HK-2 (cell line): ENCODE measurements around the gene TFIP11.

Experiments
- DNase-seq: peaks from one replicate; pipeline ENCODE4 v3.0.0-alpha.2; 2018; ENCODE audit not compliant: unreplicated experiment

Gene TFIP11

DNA sequence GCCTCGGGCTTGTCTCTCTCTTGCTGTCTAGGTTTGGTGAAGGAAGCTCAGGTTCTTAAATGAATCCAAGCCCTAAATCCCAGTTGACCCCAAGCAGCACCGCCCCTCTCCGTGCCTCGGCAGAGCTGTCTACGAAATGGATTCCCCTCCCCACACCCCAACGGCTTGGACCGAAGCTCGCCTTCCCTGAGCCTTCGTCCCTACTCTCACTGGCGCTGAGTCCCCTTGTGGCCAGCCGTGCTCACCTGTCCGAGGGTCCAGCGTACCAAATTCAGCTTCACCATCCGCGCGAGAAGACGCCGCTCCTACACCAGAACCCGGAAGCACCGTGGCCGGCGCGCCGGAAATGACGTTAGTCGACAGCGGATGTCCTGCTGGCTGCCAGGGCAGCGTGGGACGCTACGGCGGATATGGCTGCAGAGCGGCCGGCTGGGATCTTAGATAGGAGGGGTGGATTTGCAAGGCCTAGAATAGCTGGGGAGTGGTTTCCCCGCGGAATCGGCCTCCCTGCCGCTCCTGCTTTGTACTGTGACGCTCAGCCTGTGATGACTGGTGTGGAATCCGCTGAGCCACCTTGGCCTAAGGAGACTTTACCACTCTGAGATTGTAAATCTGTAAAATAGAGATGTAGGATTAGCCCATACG lies at the start of gene TFIP11:
Gene TFIP11 (minus strand): TSS at position 325 of the 645 bp plus-strand sequence. CDS start 2,201 bp downstream, outside the sequence.
- DNase-seq: peak; percentile 90

DNA sequence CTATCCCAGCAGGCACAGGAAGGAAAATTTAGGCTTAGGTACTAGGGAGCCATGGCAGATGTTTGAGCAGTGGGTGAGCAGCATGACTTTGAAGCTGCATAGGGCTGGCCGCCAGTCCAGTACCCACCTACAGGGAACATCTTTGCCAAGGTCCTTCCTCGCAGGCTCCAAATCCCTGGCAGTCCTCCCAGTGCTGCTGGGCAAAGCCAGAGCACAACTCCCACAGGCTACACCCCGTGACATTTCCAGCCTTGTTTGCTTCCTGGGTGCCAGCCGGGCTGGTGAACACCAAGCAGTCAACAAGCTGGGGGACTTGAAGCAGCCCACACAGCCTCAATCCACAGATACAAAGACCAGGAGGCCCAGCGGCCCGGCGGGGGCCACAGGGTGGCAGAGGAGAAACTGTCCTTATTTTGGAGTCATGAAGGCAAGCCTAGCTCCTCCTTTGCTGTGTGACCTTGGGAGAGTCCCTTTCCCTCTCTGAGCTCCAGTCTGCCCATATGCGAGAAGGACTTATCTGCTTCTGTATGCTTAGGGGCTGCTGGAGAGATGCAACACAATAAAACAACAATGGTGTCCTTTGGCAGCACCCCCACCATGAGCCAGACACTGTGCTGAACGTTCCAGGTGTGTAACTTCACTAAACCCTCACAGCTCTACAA lies 49.6 kb upstream of the TFIP11 start:
- DNase-seq: no peak

DNA sequence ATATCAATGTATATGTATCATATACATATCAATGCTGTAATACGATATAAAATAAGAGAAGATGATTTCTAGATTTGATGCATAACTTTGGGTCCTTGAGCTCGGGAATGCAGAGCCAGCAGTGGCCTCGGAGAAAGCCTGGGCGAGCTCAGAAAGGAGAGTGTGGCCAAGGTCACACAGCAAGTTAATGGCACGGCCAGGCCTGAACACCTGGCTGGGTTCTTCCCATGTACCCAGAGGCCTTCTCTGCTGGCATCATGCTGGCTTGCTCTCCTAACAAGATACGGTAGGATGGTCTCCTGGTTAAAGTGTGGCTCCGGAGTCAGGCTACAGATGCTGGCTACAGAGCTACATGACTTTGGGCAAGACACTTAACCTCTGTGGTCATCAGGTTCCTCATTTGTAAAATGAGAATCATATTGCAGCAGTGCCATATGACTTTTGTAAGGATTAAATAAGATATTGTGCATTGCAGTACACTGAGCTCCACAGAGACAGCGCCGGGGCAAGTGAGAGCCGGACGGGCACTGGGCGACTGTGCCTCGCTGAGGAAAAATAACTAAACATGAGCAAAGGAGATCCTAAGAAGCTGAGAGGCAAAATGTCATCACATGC lies 47.8 kb upstream of the TFIP11 start:
- DNase-seq: no peak

DNA sequence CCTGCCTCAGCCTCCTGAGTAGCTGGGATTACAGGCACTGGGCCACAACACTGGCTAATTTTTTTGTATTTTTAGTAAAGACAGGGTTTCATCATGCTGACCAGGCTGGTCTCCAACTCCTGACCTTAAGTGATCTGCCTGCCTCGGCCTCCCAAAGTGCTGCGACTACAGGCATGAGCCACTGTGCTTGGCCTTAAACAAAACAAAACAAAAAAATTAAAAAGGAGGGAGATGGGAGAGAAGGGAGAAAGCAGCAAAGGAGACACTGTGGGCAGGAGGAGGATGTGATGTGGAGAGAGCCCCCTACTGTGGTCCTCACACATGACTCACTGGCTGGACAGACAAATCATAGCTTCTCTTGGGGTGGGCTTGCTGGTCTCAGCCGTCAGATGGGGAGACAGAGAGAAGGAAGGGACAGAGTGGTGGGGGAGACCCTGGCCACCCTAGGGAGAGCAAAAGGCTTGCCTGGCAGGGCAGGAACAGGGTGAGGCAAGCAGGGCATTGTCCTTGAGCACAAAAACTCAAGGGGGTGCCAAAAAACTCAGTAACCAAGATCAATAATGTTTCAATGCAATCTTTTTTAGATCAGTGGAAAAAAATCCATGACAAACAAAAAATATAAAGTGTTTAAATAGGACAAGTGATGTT lies 46.1 kb upstream of the TFIP11 start:
- DNase-seq: no peak

DNA sequence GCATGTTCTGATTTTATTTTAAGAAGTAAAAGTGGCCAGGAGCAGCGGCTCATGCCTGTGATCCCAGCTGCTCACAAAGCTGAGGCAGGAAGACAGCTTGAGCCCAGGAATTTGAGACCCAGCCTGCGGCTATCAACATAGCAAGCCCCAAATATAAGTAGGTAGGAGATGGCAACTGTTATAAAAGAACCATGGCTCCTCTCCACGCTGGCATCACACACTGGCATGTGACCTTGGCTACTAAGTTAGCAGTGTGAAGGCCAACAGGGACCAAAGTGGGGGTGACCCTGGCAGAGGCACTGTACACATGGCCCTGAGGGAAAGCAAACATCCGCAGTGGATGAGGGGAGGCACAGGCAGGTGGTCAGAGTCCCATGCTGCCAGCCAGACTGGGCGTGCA lies 44.6 kb upstream of the TFIP11 start:
- DNase-seq: no peak

DNA sequence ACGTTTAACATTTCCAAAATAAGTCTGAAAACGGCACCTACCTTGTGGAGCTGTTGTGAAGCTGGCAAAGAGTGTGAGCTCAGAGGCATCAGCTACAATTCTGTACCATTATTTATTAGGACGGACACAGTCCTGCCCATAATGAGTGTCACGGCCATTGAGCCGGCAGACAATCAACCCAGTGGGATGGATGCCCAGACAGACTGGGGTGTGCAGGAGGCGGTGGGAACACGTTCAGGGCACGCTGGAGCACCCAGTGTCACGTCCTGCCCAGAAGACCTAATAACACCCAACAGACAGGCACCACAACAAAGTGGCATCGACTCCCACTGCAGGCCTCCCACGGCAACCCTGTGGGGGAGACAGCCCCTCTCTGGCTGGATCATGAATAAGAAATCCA lies 43.2 kb upstream of the TFIP11 start:
- DNase-seq: no peak

DNA sequence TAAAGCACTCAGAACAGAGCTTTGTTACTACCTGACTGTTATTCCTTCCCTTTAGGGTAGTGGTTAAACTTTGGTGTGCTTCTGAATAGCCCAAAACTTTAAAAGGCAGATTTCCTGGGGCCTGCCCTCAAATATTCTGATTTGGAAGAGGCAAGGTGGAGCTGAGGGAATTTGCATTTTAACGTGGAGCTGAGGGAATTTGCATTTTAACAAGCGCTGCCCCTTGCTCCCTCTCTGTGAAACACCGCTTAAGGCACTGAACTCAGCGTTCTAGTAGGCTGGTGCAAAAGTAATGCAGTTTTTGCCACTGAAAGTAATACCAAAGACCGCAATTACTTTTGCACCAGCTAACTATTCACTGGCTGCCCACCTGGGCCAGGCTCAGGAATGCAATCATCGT lies 42.7 kb upstream of the TFIP11 start:
- no peak for DNase-seq

DNA sequence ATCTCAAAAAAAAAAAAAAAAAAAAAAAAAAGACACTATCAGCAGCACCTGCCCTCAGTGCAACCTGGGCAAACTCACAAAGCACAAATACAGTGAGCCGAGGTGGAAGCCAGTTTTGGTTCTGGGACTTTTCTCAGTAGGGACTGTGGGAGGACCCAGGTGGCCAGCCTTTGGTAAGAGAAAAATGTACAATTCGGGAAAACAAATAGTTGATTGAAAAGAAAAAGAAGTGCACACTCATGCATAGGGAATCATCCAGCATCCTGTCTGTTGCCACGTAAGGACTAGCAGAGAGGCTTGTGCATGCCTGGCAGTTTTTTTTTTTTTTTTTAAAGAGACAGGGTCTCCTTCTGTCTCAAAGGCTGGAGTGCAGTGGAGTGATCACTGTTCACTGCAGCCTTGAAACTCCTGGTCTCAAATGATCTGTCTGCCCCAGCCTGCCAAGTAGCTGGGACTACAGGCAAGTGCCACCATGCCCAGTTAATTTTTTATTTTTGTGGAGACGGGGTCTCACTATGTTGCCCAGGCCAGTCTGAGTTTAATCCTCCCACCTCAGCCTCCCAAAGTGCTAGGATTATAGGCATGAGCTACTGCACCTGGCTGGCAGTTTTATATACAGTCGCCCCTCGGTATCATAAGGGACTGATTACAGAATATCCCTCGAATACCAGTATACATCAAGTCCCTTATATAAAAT lies 40.9 kb upstream of the TFIP11 start:
- peak; percentile 33 for DNase-seq

DNA sequence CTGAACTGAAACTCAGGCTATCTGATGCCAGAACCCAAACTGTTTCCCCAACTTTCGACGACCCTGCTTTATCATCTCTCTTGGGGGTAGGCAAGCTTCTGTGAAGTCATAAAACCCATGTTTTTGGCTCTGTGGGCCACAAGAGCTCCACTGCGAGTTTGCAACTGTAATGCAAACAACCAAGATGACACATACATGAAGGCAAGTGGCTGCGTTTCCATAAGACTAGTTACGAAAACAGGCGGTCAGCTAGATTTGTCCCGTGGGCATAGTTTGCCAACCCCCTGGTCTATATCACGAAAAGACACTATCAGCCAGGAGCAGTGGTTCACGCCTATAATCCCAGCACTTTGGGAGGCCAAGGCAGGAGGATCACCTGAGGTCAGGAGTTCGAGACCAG lies 40.2 kb upstream of the TFIP11 start:
- DNase-seq: no peak

DNA sequence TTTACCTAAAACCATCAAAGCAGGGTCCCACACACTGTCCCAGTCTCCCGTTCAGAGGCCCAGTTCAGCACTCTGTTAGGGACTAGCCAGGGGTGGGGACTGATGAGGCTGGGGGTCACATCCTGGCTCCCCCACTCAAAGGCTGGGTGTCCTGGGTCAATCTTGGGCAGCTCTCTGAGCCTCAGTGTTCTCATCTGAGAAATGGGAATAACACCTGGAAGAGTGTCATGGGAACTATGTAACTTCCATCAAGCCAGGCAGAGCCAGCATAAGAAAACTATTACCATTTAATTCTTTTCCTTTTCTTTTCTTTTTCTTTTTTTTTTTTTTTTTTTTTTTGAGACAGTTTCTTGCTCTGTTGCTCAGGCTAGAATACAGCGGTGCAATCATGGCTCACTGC lies 39.3 kb upstream of the TFIP11 start:
- DNase-seq: no peak

DNA sequence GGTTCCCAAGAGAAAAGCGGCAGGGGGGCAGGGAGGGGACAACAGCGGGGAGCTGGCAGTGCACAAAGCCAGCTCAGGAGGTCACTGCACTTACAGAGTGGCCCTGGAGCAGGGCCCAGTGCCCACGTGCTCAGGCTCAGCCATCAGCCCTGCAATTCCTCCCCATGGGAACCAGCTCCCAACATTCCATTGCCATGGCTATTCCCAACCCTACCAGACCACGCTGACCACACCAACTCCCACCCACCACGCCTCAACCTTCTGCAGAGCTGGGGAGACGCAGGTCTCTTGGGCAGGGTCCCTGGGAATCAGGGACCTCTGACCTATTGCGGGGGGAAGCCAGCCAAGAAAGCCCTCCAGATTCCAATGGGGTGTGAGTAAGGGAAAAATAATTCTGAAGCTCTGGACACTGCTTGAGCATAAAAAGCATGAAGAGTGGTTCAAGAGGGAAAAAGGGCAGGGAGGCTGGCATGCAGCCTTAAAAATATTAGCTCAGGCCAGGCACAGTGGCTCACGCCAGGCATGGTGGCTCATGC lies 38.3 kb upstream of the TFIP11 start:
- DNase-seq: peak; percentile 87

DNA sequence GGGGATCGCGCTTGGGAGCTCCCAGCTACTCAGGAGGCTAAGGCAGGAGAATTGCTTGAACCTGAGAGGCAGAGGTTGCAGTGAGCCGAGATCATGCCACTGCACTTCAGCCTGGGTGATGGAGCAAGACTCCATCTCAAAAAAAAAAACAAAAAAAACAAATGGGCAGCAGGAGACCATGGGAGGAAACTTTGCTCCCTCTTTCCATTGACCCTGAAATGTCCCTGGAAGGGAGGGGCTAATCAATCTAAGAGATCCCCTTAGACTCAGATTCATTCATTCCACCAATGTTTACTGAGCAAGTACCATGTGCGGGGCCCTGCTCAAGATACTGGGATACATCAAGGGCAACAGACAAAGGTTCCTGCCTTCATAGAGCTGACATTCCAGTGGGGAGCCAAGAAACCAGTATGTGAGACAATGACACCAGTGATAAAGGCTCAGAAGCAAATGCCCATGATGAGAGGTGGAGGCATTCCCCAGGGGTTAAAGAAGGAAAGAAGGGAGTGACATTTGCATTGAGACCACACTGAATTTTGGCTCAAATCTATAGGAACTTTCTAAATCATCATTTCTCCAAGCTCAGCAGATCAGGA lies 37.7 kb upstream of the TFIP11 start:
- no peak for DNase-seq

DNA sequence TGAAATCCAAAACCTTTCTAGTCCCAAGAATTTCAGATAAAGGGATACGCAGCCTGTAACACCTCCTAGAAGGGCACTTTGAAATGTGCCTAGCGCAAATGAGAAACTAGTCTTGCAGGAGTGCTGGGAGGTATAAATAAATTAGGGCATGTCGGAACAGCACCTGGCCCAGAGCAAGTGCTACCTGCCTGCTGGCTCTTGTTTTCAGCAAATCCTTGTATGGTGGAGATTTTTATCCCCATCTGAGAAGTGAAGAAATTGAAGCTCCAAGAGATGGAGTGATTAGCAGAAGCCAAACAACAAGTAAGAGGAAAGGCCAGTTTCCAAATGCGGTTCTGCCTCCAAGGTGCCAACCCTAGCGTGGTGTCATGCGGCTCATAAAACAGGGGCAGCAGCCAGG lies 36.7 kb upstream of the TFIP11 start:
- no peak for DNase-seq

DNA sequence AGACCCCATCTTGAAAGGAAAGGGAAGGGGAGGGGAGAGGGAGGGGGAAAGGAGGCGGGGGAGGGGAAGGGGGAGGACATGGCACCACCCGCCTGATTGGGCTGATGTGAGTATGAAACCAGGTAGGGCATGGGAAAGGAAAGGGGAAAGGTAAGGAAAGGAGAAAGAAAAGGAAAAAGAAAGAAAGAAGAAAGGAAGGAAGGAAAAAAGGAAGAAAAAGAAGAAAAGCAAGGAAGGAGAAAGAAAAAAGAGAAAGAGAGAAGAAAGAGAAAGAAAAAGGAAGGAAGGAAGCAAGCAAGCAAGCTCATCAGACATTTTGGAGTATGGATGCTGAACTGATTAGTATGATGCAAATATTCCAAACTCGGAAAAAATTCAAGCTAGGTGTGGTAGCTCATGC lies 36.0 kb upstream of the TFIP11 start:
- no peak for DNase-seq

DNA sequence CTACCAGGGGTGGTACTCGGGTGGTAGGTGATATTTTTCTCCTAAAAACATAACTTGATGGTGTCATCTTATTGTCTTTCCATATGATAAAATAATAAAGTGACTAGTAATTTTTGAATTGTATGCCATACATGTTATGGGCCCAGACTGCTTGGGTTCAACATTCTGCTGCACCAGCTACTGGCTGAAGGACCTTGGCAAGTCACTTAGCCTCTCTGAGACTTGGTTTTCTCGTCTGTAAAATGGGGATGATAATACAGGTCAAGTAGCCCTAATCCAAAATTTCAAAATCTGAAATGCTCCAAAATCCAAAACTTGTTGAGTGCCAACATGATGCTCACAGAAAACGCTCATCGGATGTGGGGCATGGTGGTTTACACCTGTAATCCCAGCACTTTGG lies 35.6 kb upstream of the TFIP11 start:
- no peak for DNase-seq

DNA sequence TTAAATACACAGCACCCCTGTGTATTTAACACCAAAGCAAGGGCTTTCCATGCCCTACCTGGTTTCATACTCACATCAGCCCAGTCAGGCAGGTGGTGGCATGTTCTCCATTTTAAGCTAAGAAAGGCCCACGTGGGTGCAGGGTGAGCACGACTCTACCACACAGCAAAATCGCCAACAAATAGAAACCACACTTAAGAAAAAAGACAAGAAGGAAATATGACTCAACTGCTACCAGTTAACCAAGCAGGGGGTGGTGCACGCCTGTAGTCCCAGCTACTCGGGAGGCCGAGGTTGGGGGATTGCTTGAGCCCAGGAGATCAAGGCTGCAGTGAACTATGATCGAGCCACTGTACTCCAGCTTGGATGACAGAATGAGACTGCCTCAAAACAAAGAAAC lies 35.2 kb upstream of the TFIP11 start:
- no peak for DNase-seq

DNA sequence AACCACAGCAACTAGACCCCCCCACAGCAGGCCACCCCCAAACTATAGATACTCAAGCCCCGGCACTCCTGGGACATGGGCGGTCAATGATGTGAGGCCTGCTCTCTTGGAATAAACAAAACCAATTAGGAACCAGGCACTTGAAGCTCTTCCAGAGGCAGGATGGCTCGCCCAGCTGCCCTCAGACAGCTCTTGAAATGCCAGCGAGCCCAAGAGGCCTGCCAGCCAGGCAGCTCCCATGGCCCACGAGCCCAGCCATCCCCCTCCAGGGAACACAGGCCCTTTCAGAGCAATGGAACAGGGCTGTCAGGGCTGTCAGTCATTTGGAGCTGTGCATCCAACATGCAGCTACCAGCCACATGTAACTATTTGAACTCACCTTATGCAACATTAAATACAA lies 34.0 kb upstream of the TFIP11 start:
- no peak for DNase-seq

DNA sequence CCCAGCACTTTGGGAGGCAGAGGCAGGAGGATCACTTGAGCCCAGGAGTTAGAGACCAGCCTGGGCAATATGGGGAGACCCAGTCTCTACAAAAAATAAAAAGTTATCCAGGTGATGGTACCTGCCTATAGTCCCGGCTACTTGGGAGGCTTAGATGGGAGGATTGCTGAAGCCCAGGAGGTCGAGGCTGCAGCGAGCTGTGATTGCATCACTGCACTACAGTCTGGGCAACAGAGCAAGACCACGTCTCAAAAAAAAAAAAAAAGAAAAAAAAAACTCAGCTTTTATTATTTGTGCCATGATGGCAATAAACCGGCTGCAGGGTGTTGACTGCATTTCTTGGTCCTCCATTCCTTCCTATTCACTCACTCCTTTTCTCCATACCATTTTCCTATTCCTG lies 33.6 kb upstream of the TFIP11 start:
- DNase-seq: no peak

DNA sequence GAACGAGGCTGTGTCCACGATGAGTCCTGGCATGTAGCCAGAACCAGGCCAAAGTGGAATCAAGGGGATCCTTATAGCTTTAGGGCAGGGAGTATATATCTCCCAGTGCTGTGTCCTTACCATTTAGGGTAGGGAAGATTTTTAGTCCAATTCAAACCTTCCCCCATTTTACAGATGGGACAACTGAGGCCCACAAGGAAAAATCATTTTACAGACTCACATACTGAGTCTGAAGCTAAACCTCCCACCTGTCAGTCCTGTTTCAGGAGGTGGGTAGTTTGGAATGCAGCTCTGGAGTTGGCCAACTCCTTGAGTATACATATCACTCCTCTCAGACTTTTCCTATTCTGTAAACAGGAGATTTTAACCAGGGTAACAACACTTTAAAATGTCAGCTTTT lies 33.1 kb upstream of the TFIP11 start:
- DNase-seq: no peak

DNA sequence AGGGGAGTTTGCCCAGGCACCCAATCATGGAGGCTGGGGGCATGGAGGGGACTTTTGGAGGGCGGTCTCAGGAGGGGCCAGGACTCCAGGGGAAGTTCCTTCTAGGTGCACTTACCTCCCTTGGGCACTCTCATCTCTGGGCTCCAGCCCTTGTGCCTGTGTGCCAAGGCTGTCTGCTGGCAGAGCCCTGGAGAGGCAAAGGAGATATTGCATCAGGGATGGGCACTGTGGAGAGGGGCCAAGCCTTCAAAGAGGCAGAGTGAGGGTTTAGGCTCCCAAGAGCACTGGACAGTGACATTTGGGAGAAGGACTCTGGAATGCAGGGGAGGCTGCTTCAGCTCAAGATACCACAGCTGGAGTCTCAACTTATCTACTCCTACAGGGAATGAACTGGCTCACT lies 32.2 kb upstream of the TFIP11 start:
- no peak for DNase-seq

DNA sequence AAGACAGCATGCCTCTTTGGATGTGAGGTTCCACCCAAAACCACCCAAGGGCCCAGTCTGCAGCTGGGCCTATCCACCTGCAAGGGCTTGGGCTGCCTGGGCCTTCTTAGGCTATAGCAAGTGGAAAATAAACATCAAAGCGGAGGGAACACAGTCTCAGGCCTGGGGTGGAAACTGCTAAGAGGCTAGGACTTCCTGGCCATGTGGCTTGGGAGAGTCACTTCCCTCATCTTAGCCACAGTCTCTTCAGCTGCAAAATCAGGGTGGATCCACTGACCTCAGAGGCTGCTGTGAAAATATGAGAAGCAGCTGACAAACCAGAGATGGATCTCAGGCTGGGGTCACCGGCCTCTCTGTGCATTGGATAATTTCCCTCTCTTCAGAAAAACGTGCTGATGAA lies 30.6 kb upstream of the TFIP11 start:
- DNase-seq: no peak
